ENCODE results near the gene C1orf105. TPM values are rescaled to one million over a fixed set of nuclear protein-coding genes. Genes with fewer than 3 reads are reported as not detected.

C1orf105 gene
- total RNA-seq, 4 donors from 2014 or later: not detected

DNA sequence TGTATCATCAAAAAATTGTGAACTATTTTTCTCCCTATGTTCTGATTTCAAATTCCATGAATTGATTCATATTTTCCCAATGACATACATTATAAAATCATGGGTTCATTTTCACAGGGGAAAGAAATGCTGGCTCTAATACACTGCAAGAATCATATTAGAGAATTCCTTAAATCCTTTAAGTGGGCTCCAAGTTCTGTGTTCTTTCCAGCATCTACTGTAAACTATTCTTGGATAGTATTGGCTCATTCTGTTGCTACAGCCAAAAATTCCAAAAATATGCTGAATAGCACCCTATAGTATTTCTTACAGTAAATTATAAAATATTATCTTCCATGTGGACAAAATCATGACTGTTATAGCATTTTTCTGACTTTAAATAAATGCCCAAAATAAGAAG is 19.0 kb upstream of the C1orf105 start:
- Histone ChIP-seq H3K4me3 (no peak overlapping the region), H3K27me3 (no peaks in the 10 kb centered on the region), H3K36me3 (no peaks in the 10 kb centered on the region), H3K4me1 (peaks cover 10 to 36% (median 23%) of the 10 kb centered on the region in 4 donors), H3K27ac (no peak overlapping the region), H3K9me3 (no peaks in the 10 kb centered on the region)
- intact Hi-C loops (cut with DNase I; ENCODE audit: low total_unique reads) (no loop called here), in situ Hi-C loops (cut with MboI; ENCODE audit: low pct_ligation_motif_present in 1 of 4, low pct_unique_long_range_greater_than_20kb in 1 of 4, low sequenced_read_pairs in 3 of 4) (loop anchor here in 2 of 4 donors (25.0 kb wide), 3 partner anchors 314 to 589 kb away; no protein-coding TSS in a partner anchor)
- TF ChIP-seq POLR2AphosphoS5 (IDR thresholded peaks at IDR 0.05) (no peak), POLR2A (IDR thresholded peaks at IDR 0.05) (no peak), EP300 (IDR thresholded peaks at IDR 0.05; ENCODE audit: low read depth) (no peak)
- TF ChIP-seq, protein P1, sequence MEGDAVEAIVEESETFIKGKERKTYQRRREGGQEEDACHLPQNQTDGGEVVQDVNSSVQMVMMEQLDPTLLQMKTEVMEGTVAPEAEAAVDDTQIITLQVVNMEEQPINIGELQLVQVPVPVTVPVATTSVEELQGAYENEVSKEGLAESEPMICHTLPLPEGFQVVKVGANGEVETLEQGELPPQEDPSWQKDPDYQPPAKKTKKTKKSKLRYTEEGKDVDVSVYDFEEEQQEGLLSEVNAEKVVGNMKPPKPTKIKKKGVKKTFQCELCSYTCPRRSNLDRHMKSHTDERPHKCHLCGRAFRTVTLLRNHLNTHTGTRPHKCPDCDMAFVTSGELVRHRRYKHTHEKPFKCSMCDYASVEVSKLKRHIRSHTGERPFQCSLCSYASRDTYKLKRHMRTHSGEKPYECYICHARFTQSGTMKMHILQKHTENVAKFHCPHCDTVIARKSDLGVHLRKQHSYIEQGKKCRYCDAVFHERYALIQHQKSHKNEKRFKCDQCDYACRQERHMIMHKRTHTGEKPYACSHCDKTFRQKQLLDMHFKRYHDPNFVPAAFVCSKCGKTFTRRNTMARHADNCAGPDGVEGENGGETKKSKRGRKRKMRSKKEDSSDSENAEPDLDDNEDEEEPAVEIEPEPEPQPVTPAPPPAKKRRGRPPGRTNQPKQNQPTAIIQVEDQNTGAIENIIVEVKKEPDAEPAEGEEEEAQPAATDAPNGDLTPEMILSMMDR (IDR thresholded peaks at IDR 0.05): no peak
- DNase-seq: no peak

DNA sequence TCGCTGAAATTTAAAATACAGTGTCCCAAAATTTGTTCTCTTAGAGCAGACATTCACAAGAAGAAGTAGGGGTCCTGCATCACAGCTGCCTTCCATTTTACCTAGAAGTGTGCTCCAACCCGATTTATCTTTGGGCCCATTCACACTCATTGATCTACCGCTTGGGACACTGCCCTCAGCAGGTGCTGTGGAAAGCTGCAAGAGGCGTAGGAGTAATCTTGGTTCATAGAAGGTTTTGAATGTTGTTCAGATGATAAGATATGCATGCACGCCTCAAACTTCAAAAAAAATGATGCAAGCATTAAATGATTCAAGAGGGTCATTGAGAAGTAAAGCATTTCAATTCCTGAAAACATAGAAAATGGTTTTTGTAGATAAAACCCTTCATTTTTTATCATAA is 18.6 kb upstream of the C1orf105 start:
- Histone ChIP-seq H3K36me3 (no peaks in the 10 kb centered on the region), H3K27ac (no peak overlapping the region), H3K27me3 (no peaks in the 10 kb centered on the region), H3K4me1 (peaks cover 10 to 36% (median 23%) of the 10 kb centered on the region in 4 donors), H3K4me3 (no peak overlapping the region), H3K9me3 (no peaks in the 10 kb centered on the region)
- 69 to 89% methylated on average over 4 to 5 of the region's 5 CpGs for WGBS, 2 donors (ENCODE audit: low coverage in 1 of 2)
- intact Hi-C loops (cut with DNase I; ENCODE audit: low total_unique reads): no loop called here
- TF ChIP-seq POLR2AphosphoS5 (IDR thresholded peaks at IDR 0.05): no peak
- TF ChIP-seq, protein P1 (IDR thresholded peaks at IDR 0.05): peak in 1 of 5 experiments; percentile 4
- in situ Hi-C loops (cut with MboI; ENCODE audit: low pct_ligation_motif_present in 1 of 4, low pct_unique_long_range_greater_than_20kb in 1 of 4, low sequenced_read_pairs in 3 of 4): loop anchor here in 2 of 4 donors (25.0 kb wide), 3 partner anchors 315 to 590 kb away; no protein-coding TSS in a partner anchor
- no peak for DNase-seq

DNA sequence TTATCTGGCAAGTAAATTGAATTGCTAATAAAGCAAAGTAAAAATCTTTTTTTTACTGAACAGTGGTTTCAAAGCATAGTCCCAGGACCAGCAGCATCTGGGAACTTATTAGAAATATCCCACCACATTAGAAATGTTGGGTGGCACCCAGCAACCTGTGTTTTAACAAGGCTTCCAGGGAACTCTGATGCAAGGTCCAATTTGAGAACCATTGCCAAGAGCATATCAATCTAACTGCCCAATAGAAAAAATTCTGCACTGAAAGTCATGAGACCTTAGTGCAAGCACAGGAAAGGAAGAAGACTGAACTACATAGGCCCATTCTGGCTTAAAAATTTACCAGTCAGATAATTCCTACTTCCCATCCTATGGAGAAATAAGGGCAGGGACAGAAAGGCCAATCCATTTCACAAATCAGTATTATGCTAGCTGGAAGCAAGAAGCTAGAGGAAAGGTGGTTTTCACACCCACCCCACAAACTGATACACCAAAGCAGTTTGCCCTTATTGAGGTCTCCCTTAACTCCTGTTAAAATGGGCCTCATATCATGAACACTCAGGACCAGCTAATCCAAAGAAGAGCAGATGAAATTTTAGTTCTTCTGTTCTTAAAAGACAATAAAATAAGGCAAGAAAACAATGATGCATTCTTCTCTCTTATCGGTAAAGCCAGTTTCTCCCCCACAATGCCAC is 17.5 kb upstream of the C1orf105 start:
- no peak overlapping the region for H3K4me3 ChIP-seq
- no peaks in the 10 kb centered on the region for H3K9me3 ChIP-seq
- TF ChIP-seq POLR2AphosphoS5 (IDR thresholded peaks at IDR 0.05) (no peak), POLR2A (IDR thresholded peaks at IDR 0.05) (no peak)
- H3K4me1 ChIP-seq: peaks cover 8 to 25% (median 17%) of the 10 kb centered on the region in 4 donors
- DNase-seq: no peak
- intact Hi-C loops (cut with DNase I; ENCODE audit: low total_unique reads): no loop called here
- H3K36me3 ChIP-seq: no peaks in the 10 kb centered on the region
- in situ Hi-C loops (cut with MboI; ENCODE audit: low pct_ligation_motif_present in 1 of 4, low pct_unique_long_range_greater_than_20kb in 1 of 4, low sequenced_read_pairs in 3 of 4): loop anchor here in 2 of 4 donors (25.0 kb wide), 3 partner anchors 316 to 591 kb away; no protein-coding TSS in a partner anchor
- H3K27me3 ChIP-seq: no peaks in the 10 kb centered on the region
- 63 to 87% methylated on average over 1 of the region's 1 CpG for WGBS, 2 donors (ENCODE audit: low coverage in 1 of 2)
- H3K27ac ChIP-seq: no peak overlapping the region

DNA sequence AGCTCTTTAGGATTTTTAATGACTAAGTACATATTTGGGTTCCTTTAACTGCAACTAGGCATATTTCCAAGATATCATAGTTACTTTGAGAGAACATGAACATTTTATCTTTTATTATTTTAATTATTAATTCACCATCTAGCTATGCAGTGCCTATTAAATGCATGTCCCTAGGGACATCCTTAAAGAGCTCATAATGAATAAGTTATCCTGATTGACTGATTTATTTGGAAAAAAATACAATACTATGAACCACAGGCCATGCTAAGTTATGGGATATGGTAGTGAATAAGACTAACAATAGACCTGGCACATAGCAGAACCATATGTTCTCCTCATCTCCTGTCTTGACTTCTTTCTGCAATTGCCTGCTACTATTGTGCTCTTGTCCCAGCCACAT is 16.4 kb upstream of the C1orf105 start:
- intact Hi-C loops (cut with DNase I; ENCODE audit: low total_unique reads): no loop called here
- no peak for TF ChIP-seq EP300 (IDR thresholded peaks at IDR 0.05; ENCODE audit: low read depth)
- TF ChIP-seq, protein P1 (IDR thresholded peaks at IDR 0.05): no peak
- no peak for TF ChIP-seq POLR2AphosphoS5 (IDR thresholded peaks at IDR 0.05)
- no peak for TF ChIP-seq POLR2A (IDR thresholded peaks at IDR 0.05)
- in situ Hi-C loops (cut with MboI; ENCODE audit: low pct_ligation_motif_present in 1 of 4, low pct_unique_long_range_greater_than_20kb in 1 of 4, low sequenced_read_pairs in 3 of 4): loop anchor here in 2 of 4 donors (25.0 kb wide), 3 partner anchors 317 to 592 kb away; no protein-coding TSS in a partner anchor

More for the DNA sequence above, 16.4 kb upstream of the C1orf105 start:
- H3K4me1 ChIP-seq: peaks cover 8 to 14% (median 9%) of the 10 kb centered on the region in 4 donors
- no peak overlapping the region for H3K4me3 ChIP-seq
- no peaks in the 10 kb centered on the region for H3K36me3 ChIP-seq
- H3K9me3 ChIP-seq: no peaks in the 10 kb centered on the region
- no peak for DNase-seq
- H3K27me3 ChIP-seq: no peaks in the 10 kb centered on the region
- H3K27ac ChIP-seq: no peak overlapping the region

All from transverse colon (tissue), 4 donors.